Right kidney (tissue), 1 donor: ENCODE measurements around the gene TMTC1.

Experiments used
- DNase-seq: peaks from one replicate; pipeline ENCODE4 v3.0.0-alpha.2; 2016

The TMTC1 gene

DNA sequence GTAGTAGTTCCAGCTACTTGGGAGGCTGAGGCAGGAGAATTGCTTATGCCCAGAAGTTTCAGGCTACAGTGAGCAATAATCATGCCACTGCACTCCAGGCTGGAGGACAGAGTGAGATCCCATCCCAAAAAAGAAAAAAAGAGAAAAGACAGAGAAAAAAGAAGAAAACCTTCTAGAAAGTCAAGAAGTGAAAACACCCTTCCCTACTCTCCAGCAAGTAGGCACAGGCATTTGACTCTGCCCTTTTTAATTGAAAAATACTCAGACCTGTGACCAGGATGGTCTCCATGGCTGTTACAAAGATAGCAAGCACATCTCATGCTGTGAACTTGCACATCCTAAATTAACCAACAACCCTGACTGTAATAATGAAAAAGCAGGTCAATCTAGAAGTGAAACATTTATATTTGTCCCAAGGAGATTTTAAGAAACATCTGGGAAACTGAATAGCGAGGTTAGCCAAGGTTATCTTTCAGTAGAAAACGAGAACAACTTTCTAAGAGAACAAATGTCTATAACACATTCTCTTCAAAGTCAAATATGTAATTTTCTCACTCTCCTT is 2.0 kb downstream of the TMTC1 start:
- DNase-seq, result no peak

DNA sequence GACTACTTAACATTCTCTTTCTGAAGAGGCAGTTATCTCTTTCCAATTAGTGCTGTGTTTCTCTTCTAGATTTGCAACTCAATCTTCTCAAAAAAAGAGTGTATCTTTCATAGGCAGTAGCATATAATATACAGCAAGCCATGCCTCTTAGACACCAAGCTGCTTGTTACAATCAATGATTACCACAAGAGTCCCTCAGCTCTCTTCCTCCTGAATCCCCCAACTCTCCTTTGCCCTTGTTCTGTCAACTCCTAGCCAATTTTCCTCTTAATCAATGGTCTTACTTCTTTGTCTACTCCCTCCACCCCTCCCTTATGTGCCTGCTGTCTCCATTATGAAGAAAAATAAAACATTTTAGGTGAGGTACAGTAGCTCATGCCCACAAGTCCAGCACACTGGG is 2.6 kb downstream of the TMTC1 start:
- DNase-seq, result peak; percentile 3

DNA sequence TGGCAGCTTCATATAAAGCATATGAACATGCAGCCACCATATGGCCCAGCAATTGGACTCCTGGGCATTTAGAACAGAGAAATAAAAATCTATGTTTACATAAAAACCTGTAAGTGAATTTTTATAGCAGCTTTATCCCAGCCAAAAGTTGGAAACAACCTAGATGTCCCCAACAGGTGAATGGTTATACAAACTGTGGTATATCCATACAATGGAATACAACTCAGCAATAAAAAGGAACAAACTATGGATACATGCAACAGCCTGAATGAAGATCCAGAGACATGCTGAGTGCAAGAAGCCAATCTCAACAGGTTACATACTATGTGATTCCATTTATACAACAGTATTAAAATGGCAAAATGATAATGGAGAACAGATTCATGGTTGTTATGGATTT is 3.7 kb downstream of the TMTC1 start:
- no peak for DNase-seq

DNA sequence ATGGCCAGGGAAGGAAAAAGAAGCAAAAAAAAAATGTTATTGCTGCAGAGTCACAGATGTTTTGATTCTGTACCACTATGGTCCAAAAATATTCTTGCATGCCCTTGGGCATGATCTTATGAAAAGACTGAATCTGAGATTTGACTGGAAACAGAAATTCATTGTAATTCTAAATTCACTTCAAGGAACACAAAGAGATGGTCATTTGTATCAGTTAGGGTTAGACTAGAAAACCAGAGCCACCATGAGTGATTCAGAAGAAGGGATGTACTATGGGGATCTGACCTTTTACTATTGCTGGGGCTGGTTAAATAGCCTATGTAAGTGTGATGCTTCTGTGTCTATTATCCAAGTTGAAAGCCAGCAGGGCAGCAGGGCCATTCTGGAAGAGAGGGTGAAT is 5.2 kb downstream of the TMTC1 start:
- DNase-seq, result no peak

DNA sequence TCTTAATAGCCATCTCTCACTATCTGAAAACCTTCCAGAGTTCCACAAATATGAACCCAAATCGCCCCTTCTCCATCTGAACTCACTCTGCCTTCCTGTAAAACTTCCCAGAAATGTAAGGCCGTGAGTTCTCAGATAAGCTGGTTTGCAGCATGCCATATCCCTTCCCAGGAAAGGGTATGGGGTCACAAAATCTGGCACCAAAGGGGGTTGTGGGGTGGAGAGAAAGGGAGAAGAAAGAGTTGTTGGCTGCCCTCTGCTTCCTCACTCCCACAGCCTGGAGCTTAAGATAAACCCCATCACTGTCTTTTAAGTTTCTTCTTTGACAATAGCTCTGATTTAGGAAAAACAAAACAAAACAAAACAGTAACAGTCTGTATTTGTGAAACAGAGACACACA is 10.7 kb downstream of the TMTC1 start:
- no peak for DNase-seq

DNA sequence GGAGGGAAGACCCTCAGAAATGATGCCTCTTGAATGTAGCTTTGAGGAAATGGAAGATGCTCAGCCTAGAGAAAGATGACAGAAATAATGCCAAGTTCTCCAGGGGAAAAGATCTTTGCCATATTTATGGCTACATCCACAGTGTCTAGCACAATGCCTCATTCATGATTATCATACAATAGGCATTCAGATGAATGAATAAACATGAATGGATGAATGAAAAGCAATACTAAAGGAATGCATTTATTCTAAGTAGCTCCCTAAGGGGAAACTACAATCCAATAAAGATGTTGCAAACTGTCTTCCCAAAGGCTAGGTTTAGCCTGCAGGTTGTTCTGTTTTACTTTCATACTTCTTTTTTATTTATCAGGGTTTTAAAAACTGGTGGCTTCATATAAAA is 12.0 kb downstream of the TMTC1 start:
- no peak for DNase-seq

DNA sequence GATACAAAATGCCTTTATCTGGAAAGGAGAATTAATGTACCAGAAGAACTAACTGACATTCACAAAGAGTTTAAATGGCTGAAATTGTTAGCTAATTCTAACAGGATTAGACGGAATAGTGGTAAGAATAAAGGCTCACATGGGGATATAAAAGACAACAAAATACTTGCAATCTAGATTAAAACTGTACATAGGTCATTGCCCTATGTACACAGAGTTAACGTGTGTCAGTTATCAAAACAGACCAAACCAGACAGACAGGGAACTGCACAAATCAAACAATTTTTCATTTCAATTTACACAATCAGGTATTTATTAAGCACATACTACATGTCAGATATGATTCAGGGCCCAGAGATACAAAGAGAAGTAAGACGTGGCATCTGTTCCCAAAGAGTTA is 12.6 kb downstream of the TMTC1 start:
- no peak for DNase-seq

DNA sequence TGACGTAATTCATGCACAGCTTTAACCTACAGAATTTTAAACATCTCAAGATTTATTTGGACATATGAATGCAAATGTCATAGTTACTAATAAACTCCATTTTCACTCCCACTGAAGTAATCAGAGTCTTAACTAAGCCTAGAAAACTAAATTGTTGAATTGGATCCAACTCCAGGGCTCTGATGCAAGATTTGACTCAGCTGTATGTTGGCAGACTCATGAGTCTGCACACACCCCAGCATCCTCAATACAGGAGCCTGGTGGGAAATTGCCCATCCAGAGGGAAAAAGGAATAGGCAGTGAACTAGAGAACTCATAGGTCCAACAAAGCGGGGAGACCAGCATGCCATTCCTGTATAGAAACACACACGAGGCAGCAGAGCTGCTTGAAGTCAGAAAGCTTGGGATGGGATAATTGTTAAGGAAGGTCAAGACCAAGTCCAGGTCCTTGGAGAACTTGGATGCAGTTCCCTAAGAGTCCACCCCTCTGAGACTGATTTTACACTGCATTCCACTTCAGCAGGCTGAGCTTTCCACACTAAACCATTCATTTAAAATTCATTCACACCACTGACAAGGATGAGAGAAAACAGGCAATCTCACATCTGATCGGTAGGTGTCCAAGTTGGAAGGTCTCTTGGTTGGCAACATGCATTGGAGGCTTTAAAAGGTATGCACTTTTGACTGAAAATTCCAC is 14.4 kb downstream of the TMTC1 start:
- no peak for DNase-seq

DNA sequence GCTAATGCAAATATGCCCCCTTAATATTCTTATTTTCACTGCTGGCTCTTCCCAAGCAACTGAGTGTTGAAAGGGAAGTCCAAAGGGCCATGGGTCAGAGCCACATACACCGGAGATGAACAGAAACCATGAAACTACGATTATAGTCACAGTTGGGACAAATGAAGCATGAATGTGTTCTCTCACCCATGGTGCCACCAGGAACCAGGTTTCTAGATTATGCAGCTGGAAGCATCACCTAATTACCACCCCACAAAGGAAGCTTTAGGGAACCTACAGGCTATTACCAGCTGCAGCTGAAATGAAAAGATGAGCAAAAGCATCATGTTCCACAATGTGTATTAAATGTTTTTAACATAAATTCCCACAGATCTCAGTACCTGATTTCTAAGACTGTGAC is 15.4 kb downstream of the TMTC1 start:
- no peak for DNase-seq

DNA sequence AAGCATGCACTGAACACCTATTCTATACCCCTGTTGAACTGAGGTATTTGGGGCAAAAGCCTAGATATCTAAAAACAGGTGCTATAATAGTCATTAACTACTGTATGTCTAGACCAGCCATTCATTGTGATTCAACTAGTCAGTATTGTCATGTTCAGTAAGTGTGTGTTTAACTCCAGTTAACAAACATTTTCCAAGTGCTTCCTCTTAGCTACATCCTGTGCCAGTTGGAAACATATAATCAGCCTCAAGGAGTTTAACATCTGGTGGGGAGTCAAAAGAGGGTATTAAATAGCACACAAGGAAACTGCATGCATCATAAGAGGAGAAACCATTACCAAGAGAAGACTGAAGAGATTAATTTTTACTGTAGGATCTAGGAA is 20.4 kb downstream of the TMTC1 start:
- no peak for DNase-seq

DNA sequence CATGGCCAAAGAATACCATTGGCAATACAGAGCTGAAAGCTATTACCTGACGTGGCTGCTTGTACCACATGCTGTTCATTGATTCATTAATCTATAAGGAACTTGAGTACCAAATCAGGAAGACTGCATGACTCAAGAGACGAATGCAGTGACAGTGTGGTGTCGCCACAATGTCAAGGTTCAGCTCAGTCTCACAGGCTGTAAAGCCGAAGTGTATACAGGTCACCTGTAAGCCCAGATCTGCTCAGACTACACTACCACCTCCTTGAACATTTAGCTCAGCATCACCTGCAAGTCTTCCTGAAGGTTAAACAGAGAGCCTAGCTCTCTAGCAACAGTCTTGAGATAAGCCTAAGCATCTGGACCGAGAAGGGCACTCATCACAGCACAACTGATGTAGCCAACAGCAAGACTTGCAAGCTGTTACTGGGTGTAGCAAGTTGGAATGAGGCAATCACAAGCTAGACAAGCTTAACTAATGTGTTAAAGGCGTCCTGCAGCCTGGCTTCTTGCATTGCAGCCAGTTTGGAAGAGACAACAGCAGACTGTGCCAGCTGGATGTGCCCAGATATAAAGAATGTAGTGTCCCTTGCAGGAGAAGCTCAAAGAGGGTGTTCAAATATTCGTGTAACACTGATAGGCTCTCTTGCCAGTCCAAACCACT is 21.0 kb downstream of the TMTC1 start:
- no peak for DNase-seq

DNA sequence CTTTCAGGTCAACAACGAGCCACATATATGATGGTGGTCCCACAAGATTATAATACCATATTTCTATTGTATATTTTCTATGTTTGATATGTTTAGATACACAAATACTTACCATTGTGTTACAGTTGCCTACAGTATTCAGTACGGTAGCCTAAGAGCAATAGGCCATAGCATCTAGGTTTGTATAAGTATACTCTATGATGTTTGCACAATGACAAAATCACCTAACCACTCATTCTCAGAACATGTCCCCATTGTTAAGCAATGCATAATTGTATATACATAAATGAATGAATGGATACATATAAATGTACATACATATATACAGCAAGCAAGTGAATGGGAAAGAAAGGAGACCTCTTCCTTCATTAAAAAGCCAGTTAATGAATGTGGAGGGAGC is 23.8 kb downstream of the TMTC1 start:
- DNase-seq, result no peak

DNA sequence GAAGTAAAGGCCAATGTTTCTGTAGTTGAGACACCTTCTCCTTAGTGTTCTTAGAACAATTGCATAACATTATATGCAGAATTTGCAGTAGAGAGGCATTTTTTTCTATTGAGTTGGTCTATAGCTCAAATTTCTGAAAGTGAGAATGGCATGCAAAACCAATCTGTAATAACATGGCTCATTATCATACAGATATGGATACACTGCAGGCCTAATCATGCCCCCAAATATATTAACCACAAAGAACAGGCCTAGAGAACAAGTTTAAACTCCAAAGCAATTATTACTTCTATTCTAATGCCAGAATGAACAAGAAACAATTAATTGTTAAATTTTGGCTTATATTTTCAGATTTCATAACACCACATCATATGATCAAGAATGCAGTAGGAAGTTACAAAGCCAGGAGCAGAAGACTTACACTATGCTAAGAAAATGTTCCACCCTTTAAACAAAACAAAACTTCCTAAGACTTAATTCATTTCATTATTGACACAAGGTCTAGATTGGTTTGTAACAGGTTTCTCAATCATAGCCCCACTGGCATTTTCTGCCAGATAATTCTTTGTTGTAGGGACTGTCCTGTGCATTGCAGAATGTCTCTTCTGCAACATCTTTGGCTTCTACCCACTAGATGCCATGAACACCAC is 26.9 kb downstream of the TMTC1 start:
- DNase-seq, result no peak

DNA sequence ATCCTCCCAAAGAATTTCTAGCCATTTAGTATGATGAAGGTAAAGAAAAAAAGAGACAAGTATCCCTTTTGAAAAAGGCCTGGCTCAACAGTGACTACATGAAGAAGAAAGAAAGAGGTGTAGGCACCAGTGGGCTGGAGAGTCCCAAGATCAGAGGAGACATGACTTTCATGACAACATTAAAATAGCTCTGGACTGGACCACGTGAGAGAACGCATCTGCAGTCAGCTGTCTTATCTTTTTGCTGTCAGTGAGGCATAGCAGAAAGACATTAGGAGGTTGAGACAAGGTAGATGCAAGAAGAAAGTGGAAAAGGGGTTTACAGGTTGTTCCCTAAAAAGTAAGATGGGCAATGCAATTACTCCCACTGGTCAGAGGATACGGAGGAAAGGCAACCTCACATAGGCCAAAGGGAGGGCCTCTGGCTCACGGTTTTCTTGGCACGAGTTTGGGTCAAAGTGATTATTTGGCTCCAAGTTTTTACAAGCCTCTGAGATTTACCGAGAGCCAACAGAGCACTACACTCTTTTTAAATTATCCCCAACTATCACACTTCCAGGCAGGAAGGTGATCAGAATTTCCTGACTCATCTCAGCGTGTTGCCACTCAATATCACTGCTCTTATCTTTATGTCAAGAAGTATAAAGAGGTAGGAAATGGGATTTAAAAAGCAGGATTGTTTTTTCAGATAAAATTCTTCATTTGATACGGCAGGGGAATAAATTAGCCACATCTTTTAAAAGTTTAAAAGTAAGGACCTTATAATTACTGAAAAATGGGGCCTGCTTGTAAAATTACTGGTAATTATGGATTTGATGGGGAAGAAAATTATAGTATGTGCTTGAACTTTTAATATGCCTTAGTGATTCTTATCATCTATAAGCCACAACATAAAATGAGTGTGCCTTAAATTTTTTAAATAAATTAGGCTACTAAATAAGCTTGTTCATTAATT is 29.2 kb downstream of the TMTC1 start:
- no peak for DNase-seq

DNA sequence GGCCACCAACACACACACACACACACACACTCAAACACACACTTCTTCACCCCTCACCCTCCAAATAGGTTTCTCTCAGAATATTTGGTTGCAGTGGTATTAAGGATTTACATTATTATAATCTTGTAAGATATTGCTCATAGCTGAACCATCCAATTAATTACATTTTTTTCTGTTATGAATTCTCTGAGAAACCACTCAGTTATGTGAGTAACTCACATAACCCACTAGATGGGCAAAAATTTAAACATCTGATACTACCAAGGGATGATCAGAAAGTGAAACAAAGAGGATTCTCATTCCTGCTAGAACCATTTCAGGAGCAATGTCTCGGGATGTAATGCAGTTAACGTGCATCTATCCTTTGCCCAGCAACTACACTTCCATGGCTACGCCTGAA is 31.6 kb downstream of the TMTC1 start:
- DNase-seq, result no peak

DNA sequence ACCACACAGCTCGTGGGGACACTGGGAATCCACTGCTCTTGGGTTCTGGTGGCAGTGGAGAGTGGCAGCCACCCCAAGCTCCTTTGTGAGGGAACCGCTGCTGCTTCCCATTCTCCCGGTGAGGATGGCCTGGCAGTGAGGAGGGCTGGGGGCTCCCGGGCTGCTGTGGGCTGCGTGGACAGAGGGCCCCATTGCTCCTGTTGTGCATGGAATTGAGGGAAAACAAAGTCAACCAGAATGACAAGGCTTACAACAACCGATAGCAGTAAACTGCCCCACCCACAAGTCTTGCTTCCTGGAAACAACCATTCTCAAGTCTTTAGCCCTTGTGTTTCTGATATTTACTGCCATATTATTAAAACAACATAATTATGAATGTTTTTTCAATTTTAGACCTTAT is 32.1 kb downstream of the TMTC1 start:
- DNase-seq, result no peak

DNA sequence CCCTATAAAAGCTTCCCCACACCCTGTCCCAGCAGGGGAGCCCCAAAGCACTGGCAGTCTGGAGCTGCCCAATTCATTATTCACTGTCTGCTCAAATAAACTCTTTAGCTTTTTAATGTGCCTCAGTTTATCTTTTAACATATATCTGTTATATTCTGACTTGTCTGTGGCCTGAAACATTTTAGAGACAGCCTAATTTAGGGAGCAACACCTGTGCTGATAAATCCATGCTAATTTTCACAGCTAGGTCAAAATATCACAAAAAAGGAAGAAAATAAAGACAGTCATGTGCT is 32.9 kb downstream of the TMTC1 start:
- DNase-seq, result no peak

DNA sequence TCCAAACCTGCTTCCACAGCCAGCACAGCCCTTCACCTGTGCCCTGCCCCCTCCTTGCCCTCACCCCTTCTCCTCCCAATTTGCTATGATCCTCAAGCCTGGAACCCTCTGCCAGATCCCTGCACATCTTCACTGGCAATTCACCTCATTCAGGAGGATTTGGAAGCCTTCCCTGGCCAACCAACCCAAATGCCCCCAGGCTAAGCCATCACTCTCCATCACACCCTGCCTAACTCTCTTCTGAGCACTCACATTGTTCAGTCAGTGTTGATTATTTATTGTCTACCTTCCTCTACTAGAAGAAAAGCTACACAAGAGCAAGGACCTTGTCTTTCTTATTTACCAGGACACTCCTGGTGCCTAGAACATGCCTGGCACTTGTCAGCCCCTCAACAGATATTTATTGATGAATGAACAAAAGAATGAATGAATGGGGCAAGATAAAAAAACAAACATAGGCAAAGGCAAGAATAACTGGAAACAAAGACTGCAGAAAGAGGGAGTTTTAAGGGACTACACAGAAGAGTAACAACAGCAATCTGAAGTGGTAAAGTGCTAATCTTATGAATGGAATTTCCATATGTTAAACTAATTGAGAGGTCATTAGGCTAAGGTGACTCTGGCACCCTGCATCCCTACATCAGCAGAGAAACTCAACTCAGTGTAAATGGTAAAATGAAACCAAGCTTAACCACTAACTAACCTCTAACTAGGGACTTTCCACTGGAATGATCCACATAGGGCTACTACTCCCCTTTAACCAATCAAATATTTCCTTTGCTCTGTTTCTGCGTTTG is 33.4 kb downstream of the TMTC1 start:
- no peak for DNase-seq

DNA sequence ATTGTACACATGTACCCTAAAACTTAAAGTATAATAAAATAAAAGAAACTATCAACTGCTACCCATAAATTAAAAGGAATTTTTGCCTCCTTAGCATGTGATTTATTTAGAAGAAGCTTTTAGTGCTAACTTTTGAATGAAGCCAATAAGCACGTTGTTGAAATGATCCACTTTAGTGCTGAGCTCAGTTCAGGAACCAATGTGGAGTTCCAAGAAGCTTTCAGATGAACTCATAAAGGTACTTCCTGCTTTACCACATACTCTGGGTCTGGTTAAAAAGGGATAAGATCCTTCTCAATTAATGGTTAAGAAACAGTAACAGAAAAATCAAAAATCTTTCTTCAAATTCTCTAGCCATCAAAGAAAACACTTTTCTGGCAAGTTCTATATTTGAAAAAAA is 39.4 kb downstream of the TMTC1 start:
- no peak for DNase-seq

DNA sequence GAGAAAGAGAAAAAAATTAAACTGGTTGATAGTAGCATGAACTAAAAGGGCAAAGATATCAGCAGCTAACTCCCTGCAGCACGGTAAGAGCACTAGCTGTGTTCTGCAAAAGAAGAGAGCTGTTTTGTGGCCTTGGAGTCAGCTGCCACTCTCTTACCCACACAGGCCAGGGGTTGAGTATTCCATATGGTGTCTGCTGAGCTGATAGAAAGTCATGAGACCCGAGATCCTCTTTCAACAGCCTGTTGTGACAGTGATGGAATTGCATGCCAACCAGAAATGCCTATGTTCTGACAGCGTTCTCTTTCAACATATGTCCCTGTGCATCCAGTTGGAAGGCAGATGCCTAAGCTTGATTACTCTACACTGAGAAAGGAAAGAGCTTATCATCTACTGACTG is 39.9 kb downstream of the TMTC1 start:
- DNase-seq, result no peak

DNA sequence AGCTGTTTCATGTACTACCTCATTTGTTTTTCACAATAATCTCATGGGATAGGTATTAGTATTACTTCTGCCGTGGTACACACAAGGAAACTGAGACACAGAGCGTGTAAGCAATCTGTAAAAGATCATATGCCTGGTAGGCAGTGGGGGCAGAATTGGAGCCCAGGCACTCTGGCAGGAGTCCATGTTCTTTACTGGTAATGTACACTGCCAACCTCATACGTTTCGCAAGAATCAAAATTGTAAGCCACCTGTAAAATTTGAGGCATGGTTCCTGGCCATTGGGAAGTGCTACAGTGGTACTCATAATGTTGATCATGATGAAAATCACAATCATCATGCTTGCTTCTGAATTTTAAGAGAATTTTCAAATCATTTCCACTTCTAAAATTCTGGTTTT is 40.7 kb downstream of the TMTC1 start:
- no peak for DNase-seq

DNA sequence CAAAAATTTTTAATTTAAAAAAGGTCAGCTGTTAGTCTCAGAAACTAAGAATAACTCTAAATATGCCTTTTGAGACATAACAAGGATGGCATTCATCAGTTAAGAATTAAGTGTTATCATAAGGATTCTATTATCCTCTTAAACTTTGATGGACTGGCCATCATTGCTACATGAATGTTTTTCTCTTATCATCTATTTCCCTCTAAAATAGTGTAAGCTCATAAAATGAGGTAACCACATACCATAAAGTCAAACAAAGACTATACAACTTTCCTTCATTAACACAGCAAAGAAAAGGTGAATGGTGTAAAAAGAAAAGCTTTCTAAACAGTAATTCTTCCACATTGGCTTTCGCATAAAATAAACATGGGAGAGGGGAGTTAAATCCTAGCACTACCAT is 41.1 kb downstream of the TMTC1 start:
- DNase-seq, result no peak
